ENCODE data around the gene RCC2.

- no peak for TF ChIP-seq CTCF (IDR thresholded peaks at IDR 0.05; ENCODE audit: low read depth, low read length)
- no peak for TF ChIP-seq POLR2A (IDR thresholded peaks at IDR 0.05; ENCODE audit: extremely low read depth, insufficient read length)
- no peak for TF ChIP-seq MAX (IDR thresholded peaks at IDR 0.05; ENCODE audit: low read depth, low read length)
Observed at GRCh38 chr1:17437260-17437579, 2.3 kb downstream of the RCC2 start.

Measured in NB4 (cell line).